Measurements from ENCODE around the gene ECM1.

DNA sequence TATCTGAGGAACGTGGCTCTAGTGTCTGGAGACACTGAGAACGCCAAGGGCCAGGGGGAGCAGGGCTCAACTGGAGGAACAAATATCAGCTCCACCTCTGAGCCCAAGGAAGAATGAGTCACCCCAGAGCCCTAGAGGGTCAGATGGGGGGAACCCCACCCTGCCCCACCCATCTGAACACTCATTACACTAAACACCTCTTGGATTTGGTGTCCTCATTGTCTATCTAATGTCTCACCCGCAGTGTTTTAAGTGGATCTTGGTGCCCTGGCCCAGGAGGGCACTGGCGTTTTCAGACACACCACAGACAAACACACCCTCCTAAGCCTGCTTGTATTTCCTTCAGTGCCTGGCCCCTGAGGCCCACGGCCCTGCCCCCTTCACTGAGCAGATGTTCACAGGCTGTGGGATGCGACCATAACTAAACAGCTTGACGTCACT is 5.5 kb downstream of the ECM1 start:
- TF ChIP-seq POLR2AphosphoS5 (IDR thresholded peaks at IDR 0.05; ENCODE audit: low read depth, low read length) = no peak
- TF ChIP-seq POLR2A (IDR thresholded peaks at IDR 0.05; ENCODE audit: low read depth, low read length) = no peak

Measured in GM12892 (cell line).